Activated CD4-positive, alpha-beta memory T cell treated with anti-CD3 and anti-CD28 coated beads for 36 hours (primary cell): Measurements from ENCODE around the gene ASIC1. TPM values are rescaled to one million over a fixed set of nuclear protein-coding genes. Genes with fewer than 3 reads are reported as not detected.

ENCODE experiments used
- CTCF ChIA-PET: fragments of 350-600 bp; sonication (Branson Sonifier 250); formaldehyde crosslinking; loops from one replicate; lab custom pipeline; 2021; ENCODE audit warnings: antibody characterized with exemption, inconsistent platforms; lab: Charles Lee
- POLR2A ChIA-PET: fragments of 350-600 bp; sonication (Branson Sonifier 250); formaldehyde crosslinking; loops from one replicate; lab custom pipeline; 2021; ENCODE audit warnings: antibody characterized with exemption; lab: Charles Lee
- DNase-seq: peaks from one replicate; pipeline ENCODE4 v3.0.0-alpha.2; 2020
- H3K27ac Mint-ChIP-seq: one replicate; pipeline ENCODE4 v1.8.0; 2021; ENCODE audit warnings: mixed read lengths
- H3K27me3 Mint-ChIP-seq: one replicate; pipeline ENCODE4 v1.8.0; 2021; ENCODE audit warnings: mixed read lengths
- H3K36me3 Mint-ChIP-seq: one replicate; pipeline ENCODE4 v1.8.0; 2021; ENCODE audit warnings: mixed read lengths
- H3K4me1 Mint-ChIP-seq: one replicate; pipeline ENCODE4 v1.8.0; 2021; ENCODE audit warnings: low read depth, mixed read lengths
- H3K4me3 Mint-ChIP-seq: one replicate; pipeline ENCODE4 v1.8.0; 2021; ENCODE audit warnings: mild to moderate bottlenecking, mixed read lengths
- H3K9me3 Mint-ChIP-seq: one replicate; pipeline ENCODE4 v1.8.0; 2021; ENCODE audit warnings: mixed read lengths
- intact Hi-C: fragments of 100-400 bp; cut with micrococcal nuclease; formaldehyde crosslinking; loops from one replicate; pipeline ENCODE4 v1.15.1; 2023
- total RNA-seq, 2 experiments: library from RNA; stranded (reverse); gene quantifications; one replicate each; pipeline ENCODE4 v1.2.3, GENCODE V29; 2021

ASIC1 gene
- total RNA-seq, 2 experiments from 2014 or later: 1.1 to 1.6 TPM

- no peaks in the 10 kb centered on the region for H3K27me3 Mint-ChIP-seq
- intact Hi-C loops: loop anchor here (1.0 to 5.0 kb wide), 4 partner anchors 27 to 315 kb away; partner anchors contain the start of genes CERS5, COX14 and LARP4
- H3K9me3 Mint-ChIP-seq: no peaks in the 10 kb centered on the region
- DNase-seq: no peak
- H3K4me3 Mint-ChIP-seq: peak overlapping the region; percentile 89
- CTCF ChIA-PET: interaction anchor here (0.6 to 9.3 kb wide), 16 partner anchors 9 to 281 kb away, joined by 3 to 138 read pairs (median 4); partner anchors contain the start of genes CERS5, COX14 and RACGAP1
- peak overlapping the region; percentile 88 for H3K27ac Mint-ChIP-seq
- H3K36me3 Mint-ChIP-seq: peaks cover 18% of the 10 kb centered on the region
- POLR2A ChIA-PET: interaction anchor here (1.2 to 1.7 kb wide), 5 partner anchors 26 to 372 kb away, joined by 3 to 21 read pairs (median 4); partner anchors contain the start of gene COX14
- peaks cover 44% of the 10 kb centered on the region for H3K4me1 Mint-ChIP-seq
Measured at GRCh38 chr12:50085615-50086072, 28.2 kb downstream of the ASIC1 start.

GRCh38 chr12:50086148-50086547 is 28.8 kb downstream of the ASIC1 start:
- DNase-seq: no peak
- Mint-ChIP-seq H3K27me3 (no peaks in the 10 kb centered on the region), H3K4me3 (peak overlapping the region; percentile 89), H3K9me3 (no peaks in the 10 kb centered on the region), H3K27ac (peak overlapping the region; percentile 88), H3K36me3 (peaks cover 20% of the 10 kb centered on the region), H3K4me1 (peaks cover 44% of the 10 kb centered on the region)
- ChIA-PET POLR2A (no interaction called here), CTCF (interaction anchor here (0.9 to 9.3 kb wide), 5 partner anchors 12 to 119 kb away, joined by 5 to 138 read pairs (median 16); partner anchors contain the start of gene COX14)
- intact Hi-C loops: loop anchor here (5.0 kb wide), 1 partner anchor 226 kb away; no protein-coding TSS in a partner anchor

GRCh38 chr12:50087151-50087550 is 29.8 kb downstream of the ASIC1 start:
- peak overlapping the region; percentile 82 for H3K27ac Mint-ChIP-seq
- H3K4me3 Mint-ChIP-seq: no peak overlapping the region
- no peaks in the 10 kb centered on the region for H3K9me3 Mint-ChIP-seq

GRCh38 chr12:50087995-50088394 is 30.6 kb downstream of the ASIC1 start:
- H3K9me3 Mint-ChIP-seq: no peaks in the 10 kb centered on the region
- ChIA-PET POLR2A (interaction anchor here (1.1 kb wide), 1 partner anchor 24 kb away, joined by 3 read pairs; the partner anchor contains the start of gene COX14), CTCF (interaction anchor here (0.6 to 9.3 kb wide), 23 partner anchors 8 to 196 kb away, joined by 3 to 138 read pairs (median 4); partner anchors contain the start of genes COX14 and LIMA1)
- H3K4me3 Mint-ChIP-seq: no peak overlapping the region
- intact Hi-C loops: loop anchor here (5.0 kb wide), 1 partner anchor 224 kb away; no protein-coding TSS in a partner anchor
- H3K27me3 Mint-ChIP-seq: no peaks in the 10 kb centered on the region
- H3K36me3 Mint-ChIP-seq: peaks cover 24% of the 10 kb centered on the region
- H3K4me1 Mint-ChIP-seq: peaks cover 43% of the 10 kb centered on the region
- peak overlapping the region; percentile 82 for H3K27ac Mint-ChIP-seq
- DNase-seq: no peak

More at GRCh38 chr12:50087151-50087550, 29.8 kb downstream of the ASIC1 start:
- POLR2A ChIA-PET: no interaction called here
- peaks cover 24% of the 10 kb centered on the region for H3K36me3 Mint-ChIP-seq
- no peaks in the 10 kb centered on the region for H3K27me3 Mint-ChIP-seq
- DNase-seq: no peak
- intact Hi-C loops: loop anchor here (5.0 kb wide), 1 partner anchor 225 kb away; no protein-coding TSS in a partner anchor
- CTCF ChIA-PET: interaction anchor here (0.5 to 9.3 kb wide), 15 partner anchors 9 to 120 kb away, joined by 3 to 138 read pairs (median 4); partner anchors contain the start of gene COX14
- H3K4me1 Mint-ChIP-seq: peaks cover 43% of the 10 kb centered on the region

GRCh38 chr12:50088577-50089335 is 31.4 kb downstream of the ASIC1 start:
- Mint-ChIP-seq H3K27ac (peak overlapping the region; percentile 82), H3K4me1 (peaks cover 37% of the 10 kb centered on the region), H3K27me3 (no peaks in the 10 kb centered on the region), H3K9me3 (no peaks in the 10 kb centered on the region), H3K36me3 (peaks cover 24% of the 10 kb centered on the region), H3K4me3 (peak overlapping the region; percentile 42)
- ChIA-PET POLR2A (interaction anchor here (1.1 kb wide), 1 partner anchor 23 kb away, joined by 3 read pairs; the partner anchor contains the start of gene COX14), CTCF (interaction anchor here (0.6 to 9.3 kb wide), 25 partner anchors 8 to 673 kb away, joined by 3 to 138 read pairs (median 4); partner anchors contain the start of genes CERS5, COX14, GPD1 and LIMA1)
- intact Hi-C loops: loop anchor here (5.0 kb wide), 1 partner anchor 224 kb away; no protein-coding TSS in a partner anchor
- DNase-seq: peak; percentile 63

GRCh38 chr12:50089730-50090129 is 32.3 kb downstream of the ASIC1 start:
- Mint-ChIP-seq H3K4me3 (no peak overlapping the region), H3K27ac (no peak overlapping the region), H3K9me3 (no peaks in the 10 kb centered on the region), H3K36me3 (peaks cover 28% of the 10 kb centered on the region), H3K4me1 (peaks cover 36% of the 10 kb centered on the region), H3K27me3 (no peaks in the 10 kb centered on the region)
- POLR2A ChIA-PET: interaction anchor here (0.6 kb wide), 2 partner anchors 419 to 1240 kb away, joined by 3 to 4 read pairs; no protein-coding TSS in a partner anchor
- no peak for DNase-seq
- CTCF ChIA-PET: interaction anchor here (0.6 to 9.3 kb wide), 12 partner anchors 11 to 123 kb away, joined by 3 to 138 read pairs (median 4); partner anchors contain the start of genes CERS5, COX14 and GPD1
- intact Hi-C loops: loop anchor here (5.0 kb wide), 1 partner anchor 223 kb away; no protein-coding TSS in a partner anchor

- H3K27me3 Mint-ChIP-seq: no peaks in the 10 kb centered on the region
- H3K27ac Mint-ChIP-seq: no peak overlapping the region
- intact Hi-C loops: no loop called here
- peaks cover 34% of the 10 kb centered on the region for H3K4me1 Mint-ChIP-seq
- H3K4me3 Mint-ChIP-seq: no peak overlapping the region
- H3K36me3 Mint-ChIP-seq: peaks cover 32% of the 10 kb centered on the region
- ChIA-PET POLR2A (interaction anchor here (0.6 kb wide), 2 partner anchors 418 to 1239 kb away, joined by 3 to 4 read pairs; no protein-coding TSS in a partner anchor), CTCF (interaction anchor here (0.6 to 9.3 kb wide), 9 partner anchors 14 to 123 kb away, joined by 3 to 138 read pairs (median 4); partner anchors contain the start of genes COX14 and GPD1)
- no peak for DNase-seq
- no peaks in the 10 kb centered on the region for H3K9me3 Mint-ChIP-seq
Measured at GRCh38 chr12:50090391-50090790, 33.0 kb downstream of the ASIC1 start.

GRCh38 chr12:50097952-50098351 is 40.6 kb downstream of the ASIC1 start:
- Mint-ChIP-seq H3K9me3 (no peaks in the 10 kb centered on the region), H3K4me3 (no peak overlapping the region), H3K27ac (no peak overlapping the region), H3K36me3 (peaks cover 50% of the 10 kb centered on the region), H3K4me1 (no peaks in the 10 kb centered on the region), H3K27me3 (no peaks in the 10 kb centered on the region)
- DNase-seq: no peak
- ChIA-PET CTCF (interaction anchor here (1.2 to 3.2 kb wide), 2 partner anchors 10 to 14 kb away, joined by 3 to 22 read pairs; partner anchors contain the start of gene COX14), POLR2A (no interaction called here)
- intact Hi-C loops: no loop called here

GRCh38 chr12:50099302-50100008 is 42.1 kb downstream of the ASIC1 start:
- Mint-ChIP-seq H3K4me3 (no peak overlapping the region), H3K36me3 (peaks cover 46% of the 10 kb centered on the region), H3K4me1 (no peaks in the 10 kb centered on the region), H3K27ac (no peak overlapping the region), H3K27me3 (no peaks in the 10 kb centered on the region), H3K9me3 (no peaks in the 10 kb centered on the region)
- ChIA-PET CTCF (interaction anchor here (1.0 to 6.1 kb wide), 2 partner anchors 11 to 12 kb away, joined by 4 to 43 read pairs; partner anchors contain the start of gene COX14), POLR2A (interaction anchor here (0.6 kb wide), 1 partner anchor 13 kb away, joined by 3 read pairs; no protein-coding TSS in a partner anchor)
- intact Hi-C loops: no loop called here
- no peak for DNase-seq

GRCh38 chr12:50100561-50100960 is 43.2 kb downstream of the ASIC1 start:
- H3K4me3 Mint-ChIP-seq: no peak overlapping the region
- H3K9me3 Mint-ChIP-seq: no peaks in the 10 kb centered on the region
- no peaks in the 10 kb centered on the region for H3K4me1 Mint-ChIP-seq
- no peaks in the 10 kb centered on the region for H3K27me3 Mint-ChIP-seq
- ChIA-PET POLR2A (no interaction called here), CTCF (interaction anchor here (1.3 to 6.1 kb wide), 2 partner anchors 11 to 214 kb away, joined by 3 to 43 read pairs; partner anchors contain the start of gene COX14)
- H3K36me3 Mint-ChIP-seq: peaks cover 41% of the 10 kb centered on the region
- no peak overlapping the region for H3K27ac Mint-ChIP-seq
- DNase-seq: no peak
- intact Hi-C loops: no loop called here
